HT1080 (cell line): Measurements from ENCODE around the gene CDK2. TPM values are rescaled to one million over a fixed set of nuclear protein-coding genes. Genes with fewer than 3 reads are reported as not detected.
"Not testable (repeated sequence)": the region's sequence is repeated elsewhere in the genome, so short reads cannot be mapped to it uniquely, and the experiment has no call there.

ENCODE experiments used
- DNase-seq: peaks from one replicate; pipeline ENCODE4 v3.0.0-alpha.2; 2015; ENCODE audit warnings: low read depth
- polyA plus RNA-seq, 2 experiments: library from polyadenylated mRNA; depleted of rRNA; stranded (reverse); fragments of >200 nt; gene quantifications; 2 replicates each; pipeline ENCODE4 v1.2.3, GENCODE V29; 2015
- total RNA-seq: library from RNA; depleted of rRNA; stranded (reverse); fragments of >200 nt; shearing (Covaris generic); gene quantifications from 2 replicates; pipeline ENCODE4 v1.2.3, GENCODE V29; 2014; rRNA removed

CDK2 gene
- total RNA-seq: 76.5 and 97.2 TPM in 2 replicates
- polyA plus RNA-seq (2015; cell fraction: cytosol; rRNA removed): 63.9 and 64.6 TPM in 2 replicates
- polyA plus RNA-seq (2015; cell fraction: nucleus; rRNA removed): 83.9 and 92.5 TPM in 2 replicates

DNA sequence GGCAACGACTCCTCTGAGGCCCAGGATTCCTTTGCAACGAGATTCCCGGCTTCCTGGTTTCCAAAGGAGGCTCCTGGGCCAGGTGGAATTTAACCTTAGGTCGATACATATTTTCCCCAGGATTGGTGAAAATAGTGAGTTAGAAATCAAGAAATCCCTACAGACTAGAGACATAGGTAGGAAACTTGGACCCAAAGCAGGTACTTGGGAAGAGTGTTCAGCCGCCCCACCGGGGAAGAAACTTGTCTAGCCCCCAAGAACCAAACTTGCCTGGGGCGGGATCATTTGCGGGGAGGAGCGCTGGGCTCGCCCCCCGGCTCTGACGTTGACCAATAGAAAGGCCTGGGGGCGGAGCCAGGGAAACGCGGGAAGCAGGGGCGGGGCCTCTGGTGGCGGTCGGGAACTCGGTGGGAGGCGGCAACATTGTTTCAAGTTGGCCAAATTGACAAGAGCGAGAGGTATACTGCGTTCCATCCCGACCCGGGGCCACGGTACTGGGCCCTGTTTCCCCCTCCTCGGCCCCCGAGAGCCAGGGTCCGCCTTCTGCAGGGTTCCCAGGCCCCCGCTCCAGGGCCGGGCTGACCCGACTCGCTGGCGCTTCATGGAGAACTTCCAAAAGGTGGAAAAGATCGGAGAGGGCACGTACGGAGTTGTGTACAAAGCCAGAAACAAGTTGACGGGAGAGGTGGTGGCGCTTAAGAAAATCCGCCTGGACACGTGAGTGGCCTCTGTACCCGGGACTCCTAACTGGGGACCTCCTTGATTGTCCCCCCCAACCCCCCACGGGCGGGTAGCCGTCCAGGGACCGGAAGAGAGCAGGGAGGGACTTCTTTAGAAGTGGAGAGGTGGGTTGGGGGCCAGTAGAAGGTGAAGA, at the start of gene CDK2:
Gene CDK2 (plus strand): TSS at position 423 of the 874 bp plus-strand sequence. CDS start 179 bp downstream, at position 602.
- DNase-seq: peak; percentile 79

DNA sequence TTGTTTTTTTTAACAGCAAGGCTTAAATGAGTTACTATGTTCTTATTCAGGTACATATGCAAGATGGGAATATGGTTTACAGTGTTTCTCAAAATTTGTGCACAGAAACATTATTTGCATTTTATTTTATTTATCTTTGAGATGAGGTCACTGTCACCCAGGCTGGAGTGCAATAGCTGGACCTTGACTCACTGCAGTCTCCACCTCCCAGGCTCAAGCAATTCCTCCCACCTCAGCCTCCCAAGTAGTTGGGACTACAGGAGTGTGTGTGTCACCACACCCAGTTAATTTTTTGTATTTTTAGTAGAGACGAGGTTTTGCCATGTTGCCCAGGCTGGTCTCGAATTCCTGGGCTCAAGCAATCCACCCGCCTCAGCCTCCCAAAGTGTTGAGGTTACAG, 47.6 kb upstream of the CDK2 start:
- peak; percentile 58 for DNase-seq

DNA sequence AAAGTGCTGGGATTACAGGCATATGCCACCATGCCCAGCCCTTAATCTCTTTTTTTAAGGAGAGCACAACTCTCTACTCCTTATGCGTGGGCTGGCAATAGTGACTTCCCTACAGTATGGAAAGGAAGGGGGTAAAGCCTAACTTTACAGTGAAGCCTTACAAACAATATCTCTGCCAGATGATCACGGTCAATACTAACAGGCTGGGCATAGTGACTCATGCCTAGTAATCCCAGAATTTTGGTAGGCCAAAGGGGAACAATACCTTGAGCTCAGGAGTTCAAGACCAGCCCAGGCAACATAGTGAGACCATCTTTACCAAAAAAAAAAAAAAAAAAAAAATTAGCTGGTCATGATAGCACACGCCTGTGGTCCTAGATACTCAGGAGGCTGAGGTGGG, 44.5 kb upstream of the CDK2 start:
- no peak for DNase-seq

DNA sequence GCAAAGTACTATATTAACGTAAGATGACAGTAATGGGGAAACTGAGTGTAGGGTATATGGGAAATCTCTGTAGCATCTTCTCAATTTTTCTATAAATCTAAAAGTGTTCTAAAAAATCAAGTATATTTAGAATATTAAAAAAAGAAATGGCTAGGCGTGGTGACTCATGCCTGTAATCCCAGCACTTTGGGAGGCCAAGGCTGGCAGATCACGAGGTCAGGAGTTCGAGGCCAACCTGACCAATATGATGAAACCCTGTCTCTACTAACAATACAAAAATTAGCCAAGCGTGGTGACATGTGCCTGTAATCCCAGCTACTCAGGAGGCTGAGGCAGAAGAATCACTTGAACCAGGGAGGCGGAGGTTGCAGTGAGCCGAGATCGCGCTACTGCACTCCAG, 43.0 kb upstream of the CDK2 start:
- DNase-seq: not testable (repeated sequence)

DNA sequence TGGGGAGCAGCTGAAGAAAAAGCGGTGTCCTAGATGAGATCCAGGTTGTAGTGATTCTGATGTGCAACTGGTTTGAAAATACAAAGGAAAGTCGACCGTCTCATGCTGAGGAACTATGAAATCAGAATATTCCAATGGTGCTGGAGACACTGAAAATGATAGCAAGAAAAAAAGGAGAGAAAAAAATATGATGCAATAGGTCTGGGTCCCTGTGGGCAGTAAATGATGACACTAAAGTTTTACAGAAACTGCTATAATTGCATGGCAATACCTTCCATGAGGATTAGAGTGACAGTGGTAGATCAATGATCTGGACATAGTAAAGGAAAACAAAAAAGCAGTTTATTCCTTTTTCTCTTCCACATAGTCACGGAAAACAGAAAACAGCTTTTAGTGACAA, 41.3 kb upstream of the CDK2 start:
- DNase-seq: no peak

DNA sequence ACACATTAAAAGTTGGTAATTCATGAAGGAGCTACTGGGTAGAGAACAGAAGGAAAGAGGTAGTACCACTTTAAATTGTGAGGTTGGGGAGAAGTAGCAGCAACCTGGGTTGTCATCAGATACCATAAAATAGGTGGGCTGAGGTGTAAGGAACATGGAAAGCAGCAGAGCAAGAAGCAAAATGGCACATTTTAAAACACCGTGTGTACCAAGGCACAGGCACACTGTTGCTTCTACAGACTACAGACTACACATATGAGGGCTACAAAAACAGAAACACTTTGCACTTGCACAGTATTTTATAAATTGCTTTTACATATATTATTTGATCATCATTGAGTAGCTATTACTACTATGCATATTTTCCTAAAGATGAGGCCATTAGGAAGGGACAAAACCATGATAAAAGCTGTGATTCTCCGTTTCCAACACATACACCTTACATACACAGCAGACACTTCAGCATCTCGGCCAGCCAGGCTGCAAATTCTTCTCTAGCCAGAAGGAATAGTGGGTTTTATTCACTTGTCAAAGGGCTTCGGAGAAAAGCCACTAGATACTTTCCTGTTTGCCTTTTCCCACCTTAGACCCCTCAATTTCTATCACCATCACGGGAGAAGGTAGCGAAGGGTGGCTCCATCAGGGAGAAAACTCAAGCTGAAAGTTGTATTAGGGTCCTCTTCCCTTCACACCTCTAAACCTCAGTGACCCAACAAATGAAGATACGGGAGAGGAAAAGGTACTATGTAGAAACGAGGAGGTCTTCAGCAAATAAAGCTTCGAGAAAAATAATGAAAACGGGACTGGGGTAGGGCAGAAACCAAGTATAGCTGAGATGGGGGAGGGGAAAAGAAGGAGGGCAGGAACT, 40.5 kb upstream of the CDK2 start:
- no peak for DNase-seq

DNA sequence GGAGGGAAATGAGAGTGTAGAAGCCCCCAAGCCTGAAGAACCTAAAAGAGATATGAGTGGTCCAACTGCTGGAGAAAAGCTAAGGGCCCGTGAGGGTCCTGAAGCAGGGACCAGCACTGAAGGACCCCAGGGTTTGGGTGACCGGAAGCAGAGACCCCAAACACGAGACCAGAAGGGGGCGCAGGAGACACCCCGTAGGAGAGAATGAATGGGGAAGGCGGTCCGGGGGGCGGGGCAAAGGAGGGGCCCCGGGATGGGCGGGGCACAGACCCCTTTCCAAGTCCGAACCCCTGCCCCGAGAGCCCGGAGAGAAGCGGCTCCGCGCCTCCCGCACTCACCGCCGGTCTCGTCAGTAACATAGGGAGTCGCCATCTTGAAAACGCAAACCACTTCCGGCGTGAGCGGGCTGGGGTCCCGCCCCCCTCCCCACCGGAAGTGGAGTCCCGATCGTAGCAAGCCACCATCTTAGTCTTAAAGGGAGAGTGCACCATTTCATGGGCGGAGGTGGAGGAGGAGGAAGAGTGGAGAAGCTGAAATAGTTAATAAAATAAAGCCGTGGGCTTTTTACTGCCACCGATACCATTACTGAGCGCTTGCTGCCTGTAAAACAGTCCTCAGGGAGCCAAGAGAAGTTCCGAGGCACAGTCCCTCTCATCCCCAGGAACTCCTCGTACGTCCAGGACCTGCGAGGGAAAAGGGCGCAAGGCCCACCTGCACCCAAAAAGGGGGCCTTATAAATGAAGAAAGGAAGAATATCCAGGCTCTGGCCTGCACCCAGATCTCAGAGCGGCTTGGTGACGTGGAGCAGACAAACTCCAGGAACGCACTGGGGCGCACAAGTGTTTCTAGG, 39.7 kb upstream of the CDK2 start:
- peak; percentile 95 for DNase-seq

GRCh38 chr12:55927588-55928502, 38.8 kb upstream of the CDK2 start, which contains the start of gene PYM1:
Gene PYM1 (minus strand): TSS chr12:55927894. CDS start chr12:55927761, 133 bp downstream.
- peak; percentile 61 for DNase-seq

GRCh38 chr12:55929306-55929791, 37.3 kb upstream of the CDK2 start:
- no peak for DNase-seq

DNA sequence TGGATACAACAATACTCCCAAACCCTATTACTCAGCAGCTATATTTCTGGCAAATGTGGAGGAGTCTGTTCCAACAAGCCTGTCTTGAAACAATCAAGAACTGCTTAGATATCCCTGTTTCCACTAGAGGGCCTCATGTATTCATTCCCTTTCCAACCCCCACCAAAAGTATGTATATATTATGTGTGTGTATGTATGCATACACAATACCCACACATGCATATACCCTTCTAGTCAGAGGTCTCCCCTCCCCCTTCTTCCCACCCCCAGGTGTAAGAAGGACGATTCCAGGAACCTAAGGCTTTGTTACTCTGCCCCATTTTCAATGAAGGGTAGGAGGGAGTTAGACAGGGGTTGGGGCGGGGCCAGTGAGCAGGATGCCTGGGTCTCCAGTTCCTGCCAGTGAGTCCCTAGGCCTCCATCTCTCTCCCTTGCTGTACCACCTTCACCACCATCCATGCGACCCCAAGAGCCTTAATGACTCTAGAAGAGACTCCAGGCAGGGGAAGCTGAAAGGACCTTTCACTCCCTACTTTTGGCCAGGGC, 35.8 kb upstream of the CDK2 start, which contains the start of gene DGKA:
Gene DGKA (plus strand): TSS at position 392 of the 546 bp plus-strand sequence. CDS start 5,342 bp downstream, outside the sequence.
- peak; percentile 79 for DNase-seq

GRCh38 chr12:55931317-55931779, 35.3 kb upstream of the CDK2 start:
- DNase-seq: no peak

GRCh38 chr12:55931780-55932550, 34.7 kb upstream of the CDK2 start:
- no peak for DNase-seq

DNA sequence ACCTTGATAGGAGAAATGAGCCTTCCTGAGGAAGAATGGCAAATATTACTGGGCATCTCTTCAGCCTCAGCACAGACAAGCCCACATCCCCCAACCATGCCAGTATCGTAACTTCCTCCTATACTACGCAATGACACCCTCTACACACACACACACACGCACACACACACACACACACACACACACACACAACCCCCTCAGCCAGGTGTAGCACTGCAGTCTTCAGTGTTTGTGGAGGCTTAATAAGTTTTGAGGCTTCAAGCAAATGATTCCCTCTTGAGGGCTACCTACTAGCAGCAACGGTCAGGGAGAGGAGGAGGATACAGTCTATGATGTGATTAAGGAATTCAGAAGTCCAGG, 34.1 kb upstream of the CDK2 start:
- DNase-seq: peak; percentile 42

DNA sequence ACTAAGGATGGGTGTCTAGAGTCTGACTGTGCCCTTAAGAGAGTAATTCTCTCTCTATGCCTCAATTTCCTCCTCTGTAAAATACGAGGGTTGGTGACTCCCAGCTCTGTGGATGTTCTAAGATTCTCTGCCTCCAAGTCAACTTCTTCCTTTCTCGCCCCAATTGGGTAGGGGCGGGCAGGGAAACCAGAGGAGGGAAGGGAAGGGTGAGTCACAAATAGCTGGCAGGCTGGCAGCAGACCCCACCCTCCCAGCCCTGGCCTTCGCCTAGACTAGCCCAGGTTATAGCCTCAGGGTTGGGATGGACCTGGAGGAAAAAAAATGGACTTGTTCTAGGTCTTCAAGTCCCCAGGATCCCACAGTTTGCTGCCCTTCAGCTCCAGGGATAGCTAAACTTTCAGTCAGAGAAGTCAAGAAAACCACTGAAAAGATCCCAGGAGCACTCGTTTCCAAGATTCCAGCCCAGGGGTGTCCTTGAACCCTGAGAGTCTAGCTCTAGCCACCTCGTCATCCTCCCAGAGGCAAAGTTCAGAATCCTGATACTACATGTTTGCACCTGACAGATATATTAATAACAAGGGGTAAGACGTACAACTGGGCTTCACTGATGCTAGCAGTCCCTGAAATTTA, 33.3 kb upstream of the CDK2 start:
- peak; percentile 89 for DNase-seq

- no peak for DNase-seq
Measured at GRCh38 chr12:55933799-55934742, 32.6 kb upstream of the CDK2 start.

GRCh38 chr12:55934773-55935172, 31.9 kb upstream of the CDK2 start:
- DNase-seq: no peak

- no peak for DNase-seq
Measured at GRCh38 chr12:55935738-55936151, 30.9 kb upstream of the CDK2 start.
